Esophagus squamous epithelium (tissue), 5 donors: ENCODE results near the gene NOM1. TPM values are rescaled to one million over a fixed set of nuclear protein-coding genes. Genes with fewer than 3 reads are reported as not detected.

ENCODE experiments used
- DNase-seq: peaks from one replicate; lab custom pipeline; 2025; lab: John Stamatoyannopoulos, UW
- H3K27ac ChIP-seq, 4 donors: fragments of 200-600 bp; sonication (generic); one replicate each; pipeline ENCODE4 v1.5.1; 2016 to 2019; ENCODE audit warnings: mild to moderate bottlenecking in 1 of 4
- H3K27me3 ChIP-seq, 4 donors: fragments of 200-600 bp; sonication (generic); 1 replicate in 3 of 4; 2 replicates in 1 of 4; pipeline versions ENCODE4 v1.5.1 to v1.6.0; 2017 to 2021; ENCODE audit warnings: antibody characterized with exemption in 1 of 4
- H3K36me3 ChIP-seq, 3 donors: fragments of 200-600 bp; sonication (generic); one replicate each; pipeline ENCODE4 v1.5.1; 2016 to 2019
- H3K4me1 ChIP-seq, 3 donors: fragments of 200-600 bp; sonication (generic); one replicate each; pipeline ENCODE4 v1.5.1; 2017 to 2019
- H3K4me3 ChIP-seq, 4 donors: fragments of 200-600 bp; sonication (generic); 1 replicate in 3 of 4; 2 replicates in 1 of 4; pipeline ENCODE4 v1.5.1; 2016 to 2019; ENCODE audit warnings: mild to moderate bottlenecking in 2 of 4, moderate library complexity in 1 of 4
- H3K9me3 ChIP-seq, 3 donors: fragments of 200-600 bp; sonication (generic); one replicate each; pipeline ENCODE4 v1.5.1; 2016 to 2019
- CTCF ChIP-seq, 6 experiments: fragments of 450-650 bp in 4 of 6; fragments of 200-600 bp in 2 of 6; sonication (generic) in 2 of 6; IDR thresholded peaks; one replicate each; pipeline ENCODE4 v1.5.1; 2016 to 2019; ENCODE audit warnings: antibody characterized with exemption in 6 of 6, mild to moderate bottlenecking in 4 of 6, moderate library complexity in 4 of 6
- POLR2A ChIP-seq, 4 donors: fragments of 450-650 bp; IDR thresholded peaks; one replicate each; pipeline ENCODE4 v1.6.1; 2017; ENCODE audit warnings: antibody characterized with exemption in 4 of 4, mild to moderate bottlenecking in 4 of 4, moderate library complexity in 3 of 4
- WGBS, 2 donors: methylation state at CpG; one replicate each; pipeline ENCODE4 v1.1.5; 2018; 5-methylcytosine and 5-hydroxymethylcytosine counted together
- intact Hi-C: fragments of 100-400 bp; cut with DNase I; formaldehyde crosslinking; loops from one replicate; pipeline ENCODE4 v1.15.0; 2022
- total RNA-seq, 4 donors: library from RNA; depleted of rRNA; stranded (reverse); fragments of >200 nt; gene quantifications; one replicate each; pipeline ENCODE4 v1.1.0, GENCODE V29; 2016
- donor health status: DM: yes; HTN: yes; CAD: no.

NOM1 gene
- total RNA-seq, 4 donors from 2014 or later = 4.6 to 26.9 (median 17.8) TPM

- Histone ChIP-seq H3K36me3 (no peaks in the 10 kb centered on the region), H3K4me1 (peaks cover 22 to 65% (median 32%) of the 10 kb centered on the region in 3 donors), H3K27ac (no peak overlapping the region), H3K27me3 (peaks cover 26 to 98% (median 51%) of the 10 kb centered on the region in 4 donors), H3K4me3 (no peak overlapping the region), H3K9me3 (no peaks in the 10 kb centered on the region)
- DNase-seq = no peak
- WGBS, 2 donors = 11 to 27% methylated on average over 5 to 8 of the region's 35 CpGs
- intact Hi-C loops = no loop called here
- TF ChIP-seq POLR2A (IDR thresholded peaks at IDR 0.05) (no peak), CTCF (IDR thresholded peaks at IDR 0.05) (no peak)
These were observed 59.0 kb downstream of the NOM1 start for GRCh38 chr7:157008206-157009169.

GRCh38 chr7:157009170-157009777, 59.8 kb downstream of the NOM1 start:
- peaks cover 18 to 98% (median 43%) of the 10 kb centered on the region in 4 donors for H3K27me3 ChIP-seq
- peaks cover 18 to 57% (median 25%) of the 10 kb centered on the region in 3 donors for H3K4me1 ChIP-seq
- no peak for DNase-seq
- H3K9me3 ChIP-seq = no peaks in the 10 kb centered on the region
- intact Hi-C loops = no loop called here
- H3K4me3 ChIP-seq = peak overlapping the region in 2 of 4 donors; percentile 31 to 54
- TF ChIP-seq CTCF (IDR thresholded peaks at IDR 0.05) (no peak), POLR2A (IDR thresholded peaks at IDR 0.05) (no peak)
- H3K27ac ChIP-seq = no peak overlapping the region
- 1 to 20% methylated on average over 3 to 12 of the region's 49 CpGs for WGBS, 2 donors
- H3K36me3 ChIP-seq = no peaks in the 10 kb centered on the region

- DNase-seq = no peak
- Histone ChIP-seq H3K4me1 (peaks cover 18 to 50% (median 20%) of the 10 kb centered on the region in 3 donors), H3K9me3 (no peaks in the 10 kb centered on the region), H3K27ac (no peak overlapping the region), H3K27me3 (peaks cover 18 to 98% (median 40%) of the 10 kb centered on the region in 4 donors), H3K36me3 (no peaks in the 10 kb centered on the region), H3K4me3 (peak overlapping the region; percentile 46 to 73 (median 62))
- TF ChIP-seq POLR2A (IDR thresholded peaks at IDR 0.05) (no peak), CTCF (IDR thresholded peaks at IDR 0.05) (no peak)
- 0% methylated on average over 15 of the region's 130 CpGs; no CpG with 5 or more reads in 1 of the 2 donors for WGBS, 2 donors
- intact Hi-C loops = no loop called here
These were observed 60.5 kb downstream of the NOM1 start for GRCh38 chr7:157009778-157010587.

- 0 to 3% methylated on average over 3 to 19 of the region's 87 CpGs for WGBS, 2 donors
These were observed 61.2 kb downstream of the NOM1 start, which contains the start of gene MNX1 for GRCh38 chr7:157010588-157011332. TSS of gene MNX1 (minus strand) at chr7:157010663. CDS start at chr7:157010350, 313 bp downstream.

More at GRCh38 chr7:157010588-157011332, 61.2 kb downstream of the NOM1 start, which contains the start of gene MNX1:
- Histone ChIP-seq H3K36me3 (no peaks in the 10 kb centered on the region), H3K4me3 (peak within 1 kb of the TSS; percentile 46 to 73 (median 62)), H3K9me3 (no peaks in the 10 kb centered on the region), H3K27ac (no peak within 1 kb of the TSS), H3K27me3 (peaks cover 18 to 98% (median 39%) of the 10 kb centered on the region in 4 donors), H3K4me1 (peaks cover 12 to 42% (median 15%) of the 10 kb centered on the region in 3 donors)
- TF ChIP-seq POLR2A (IDR thresholded peaks at IDR 0.05) = no peak
- TF ChIP-seq CTCF (IDR thresholded peaks at IDR 0.05) = no peak
- no peak for DNase-seq
- intact Hi-C loops = no loop called here
